Gastroesophageal sphincter (tissue), 3 donors: ENCODE measurements around the gene SMURF1.

Source experiments
- CTCF ChIP-seq, 4 experiments: fragments of 200-600 bp in 2 of 4; fragments of 450-650 bp in 2 of 4; sonication (generic) in 1 of 4; IDR thresholded peaks; one replicate each; pipeline ENCODE4 v1.5.1; 2017 to 2019; ENCODE audit warnings: antibody characterized with exemption in 4 of 4, mild to moderate bottlenecking in 2 of 4, moderate library complexity in 2 of 4
- POLR2A ChIP-seq, 2 donors: fragments of 450-650 bp; IDR thresholded peaks; one replicate each; pipeline ENCODE4 v1.6.1; 2017; ENCODE audit warnings: antibody characterized with exemption in 2 of 2, mild to moderate bottlenecking in 2 of 2, moderate library complexity in 1 of 2

DNA sequence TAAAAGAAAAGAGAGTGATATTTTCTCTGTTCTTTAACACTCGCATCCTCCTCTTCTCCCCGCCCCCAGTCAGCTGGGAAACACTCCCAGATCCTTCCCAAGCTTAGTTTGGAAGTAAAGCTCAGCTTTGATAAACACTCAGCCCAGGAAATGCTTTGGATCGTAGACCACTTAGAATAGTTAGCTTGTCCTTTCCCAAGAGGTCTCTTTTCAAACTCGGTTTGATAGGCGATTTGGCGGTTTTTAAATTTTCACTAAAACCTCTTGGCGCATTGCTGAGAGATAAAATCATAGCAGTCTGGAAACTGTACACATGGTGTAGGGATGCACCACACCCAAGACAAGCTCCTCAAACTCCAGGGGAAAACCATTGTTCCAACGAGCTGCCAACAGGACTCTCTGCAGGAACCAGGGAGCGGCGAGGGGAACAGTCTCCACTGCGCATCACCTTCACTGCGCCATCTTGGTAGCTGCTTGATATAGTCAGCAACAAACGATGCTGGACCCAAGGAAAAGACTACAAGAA, 22.3 kb downstream of the SMURF1 start:
- TF ChIP-seq CTCF (IDR thresholded peaks at IDR 0.05) (no peak), POLR2A (IDR thresholded peaks at IDR 0.05) (no peak)
